Stimulated activated naive CD4-positive, alpha-beta T cell treated with Interleukin-2 at 50 U/mL for 16 hours (primary cell): ENCODE results near the gene KDM2B.

ENCODE experiments used
- DNase-seq: peaks from one replicate; lab custom pipeline; 2025; lab: John Stamatoyannopoulos, UW

KDM2B gene

DNA sequence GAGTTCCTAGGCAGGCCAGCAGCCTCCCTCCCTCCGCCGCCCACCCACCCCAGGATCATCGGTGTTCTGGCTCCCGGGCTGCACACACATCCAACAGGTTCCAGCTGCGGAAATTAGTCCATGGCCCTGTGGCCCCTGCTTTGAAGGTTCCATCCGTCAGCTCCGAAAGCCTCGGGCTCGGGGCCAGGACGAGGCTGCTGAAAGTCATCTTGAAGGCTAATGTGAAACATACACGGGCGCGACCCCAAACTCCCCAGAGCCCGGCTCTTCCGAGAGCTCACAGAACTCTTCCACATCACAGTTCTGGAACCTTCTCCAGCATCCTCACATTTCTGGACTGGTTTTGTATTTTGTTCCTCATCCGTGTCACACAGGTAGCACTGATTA is 19.8 kb downstream of the KDM2B start:
- DNase-seq: no peak

DNA sequence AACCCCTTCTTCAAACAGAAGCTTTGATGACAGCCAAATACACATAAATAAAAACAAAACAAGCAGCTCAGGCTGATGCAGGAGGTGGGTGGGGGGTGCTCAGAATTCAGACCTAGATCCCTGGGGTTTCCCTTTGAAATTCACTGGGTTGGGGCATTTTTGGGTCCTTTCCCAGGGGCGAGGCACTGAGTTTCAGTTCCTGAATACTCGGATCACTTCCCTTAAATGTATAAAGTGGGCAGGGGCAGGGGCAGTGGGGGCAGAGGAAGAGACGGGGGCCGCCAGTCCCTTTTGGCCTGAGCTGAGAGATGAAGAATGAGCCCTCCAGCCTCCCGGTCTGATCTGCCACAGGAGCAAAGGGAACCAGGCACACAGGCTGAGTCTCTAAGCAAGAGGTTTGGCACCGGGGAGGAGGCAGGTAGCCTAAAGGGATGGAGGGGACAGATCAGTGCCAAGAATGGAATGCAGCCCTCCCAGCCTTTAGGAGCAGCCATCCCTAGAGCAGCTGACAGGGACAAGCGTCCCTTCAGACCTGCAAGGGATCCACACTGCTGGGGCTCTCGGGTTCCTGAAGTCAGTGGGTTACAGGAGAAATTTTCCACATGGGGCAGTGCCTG is 20.3 kb downstream of the KDM2B start:
- no peak for DNase-seq

DNA sequence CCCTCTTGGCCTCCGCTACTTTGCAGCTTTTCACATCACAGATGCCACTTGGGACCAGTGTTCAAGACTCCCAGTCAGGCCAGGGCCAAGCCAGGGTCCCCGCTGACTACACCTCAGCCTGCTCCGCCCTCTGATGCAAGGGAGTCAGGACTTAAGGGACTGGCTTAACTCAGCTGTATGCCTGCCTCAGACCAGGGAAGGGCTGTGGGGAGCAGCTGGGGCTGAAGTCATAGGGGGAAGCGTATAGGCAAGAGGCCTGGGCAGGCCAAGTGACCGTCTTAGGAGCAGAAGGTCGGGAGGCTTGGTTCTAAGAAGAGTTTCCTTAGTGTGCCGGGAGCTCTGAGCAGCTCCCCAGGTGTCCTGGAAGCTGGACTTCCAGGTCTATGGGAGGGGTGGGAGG is 21.9 kb downstream of the KDM2B start:
- DNase-seq: no peak

DNA sequence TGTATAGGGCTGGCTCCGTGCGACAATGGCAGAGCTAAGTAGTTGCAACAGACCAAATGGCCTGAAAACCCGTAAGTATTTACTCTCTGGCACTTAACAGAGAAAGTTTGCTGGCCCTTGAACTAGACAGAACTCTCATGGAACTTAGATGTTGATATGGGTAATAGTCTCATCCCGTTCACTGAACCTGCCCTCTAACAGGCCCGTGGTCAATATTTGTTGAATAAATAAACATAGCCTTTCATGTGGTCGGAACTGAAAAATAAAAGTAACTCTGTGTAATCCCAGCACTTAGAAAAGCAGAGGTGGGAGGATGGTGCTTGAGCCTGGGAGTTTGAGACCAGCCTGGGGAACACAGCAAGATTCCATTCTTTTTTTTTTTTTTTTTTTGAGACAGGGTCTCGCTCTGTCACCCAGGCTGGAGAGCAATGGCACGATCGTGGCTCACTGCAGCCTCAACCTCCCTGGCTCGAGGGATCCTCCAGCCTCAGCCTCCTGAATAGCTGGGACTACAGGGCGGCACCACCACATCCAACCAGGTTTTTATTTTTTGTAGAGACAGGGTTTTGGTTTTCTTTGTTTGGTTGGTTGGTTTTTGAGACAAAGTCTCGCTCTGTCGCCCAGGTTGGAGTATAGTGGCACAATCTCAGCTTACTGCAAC is 29.7 kb downstream of the KDM2B start:
- DNase-seq: no peak

DNA sequence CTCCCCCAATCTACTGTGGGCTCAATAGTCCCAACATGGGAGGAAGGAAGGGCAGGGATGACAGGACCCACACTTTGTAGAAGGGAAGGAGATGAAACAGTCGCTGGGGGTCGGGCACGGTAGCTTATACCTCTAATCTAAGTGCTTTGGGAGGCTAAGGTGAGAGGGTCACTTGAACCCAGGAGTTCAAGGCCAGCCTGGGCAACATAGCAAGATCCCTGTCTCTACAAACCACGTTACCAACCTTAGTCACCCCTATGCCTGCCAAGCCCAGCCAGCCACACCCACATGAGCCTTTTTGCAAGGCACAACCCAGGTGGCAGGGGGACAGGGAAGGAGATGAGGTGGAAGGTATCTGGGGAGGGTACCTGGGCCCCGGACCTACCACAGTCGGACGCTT is 31.7 kb downstream of the KDM2B start:
- DNase-seq: no peak

DNA sequence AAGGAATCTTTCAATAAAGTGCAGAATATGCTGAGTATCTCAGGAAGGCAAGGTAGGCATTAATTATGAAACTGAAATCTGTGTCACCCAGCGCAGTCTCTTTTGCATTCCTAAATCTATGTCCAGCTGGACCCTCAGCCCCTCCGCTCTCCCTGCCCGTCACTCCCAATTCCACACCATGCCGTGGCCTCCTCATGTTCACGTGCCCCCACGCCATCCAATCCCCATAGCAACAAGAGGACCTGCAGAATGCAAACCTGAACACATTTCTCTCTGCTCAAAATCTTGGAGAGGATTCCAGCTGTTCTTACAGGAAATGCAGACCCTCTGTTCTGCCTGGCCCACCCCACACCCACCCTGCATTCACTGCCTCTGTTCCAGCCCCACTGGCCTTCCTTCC is 35.3 kb downstream of the KDM2B start:
- no peak for DNase-seq

DNA sequence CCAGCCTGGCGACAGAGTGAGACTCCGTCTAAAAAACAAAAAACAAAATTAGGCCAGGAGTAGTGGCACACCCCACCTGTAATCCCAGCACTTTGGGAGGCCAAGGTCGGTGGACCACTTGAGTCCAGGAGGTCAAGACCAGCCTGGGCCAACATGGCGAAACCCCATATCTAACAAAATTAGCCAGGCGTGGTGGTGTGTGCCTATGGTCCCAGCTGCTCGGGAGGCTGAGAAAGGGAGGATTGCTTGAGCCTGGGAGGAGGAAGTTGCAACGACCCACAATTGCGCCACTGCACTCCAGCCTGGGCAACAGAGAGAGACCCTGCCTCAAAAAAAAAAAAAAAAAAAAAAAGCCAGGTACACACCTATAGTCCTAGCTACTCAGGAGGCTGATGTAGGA is 37.0 kb downstream of the KDM2B start:
- no peak for DNase-seq

DNA sequence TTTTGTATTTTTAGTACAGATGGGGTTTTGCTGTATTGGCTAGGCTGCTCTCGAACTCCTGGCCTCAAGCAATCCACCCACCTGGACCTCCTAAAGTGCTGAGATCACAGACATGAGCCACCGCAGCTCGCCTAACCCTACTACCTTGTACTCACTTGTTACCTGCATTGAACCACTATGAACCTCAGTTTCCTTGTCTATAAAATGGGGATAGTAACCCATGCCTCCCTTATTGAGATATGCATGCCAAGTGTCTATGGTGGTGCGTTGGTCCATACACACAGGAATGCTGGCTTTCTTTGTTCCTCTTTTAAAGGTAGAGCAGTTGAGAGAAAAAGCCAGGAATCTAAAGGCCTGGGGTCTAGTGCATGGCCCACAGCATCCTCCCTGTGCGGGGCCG is 40.9 kb downstream of the KDM2B start:
- DNase-seq: no peak

DNA sequence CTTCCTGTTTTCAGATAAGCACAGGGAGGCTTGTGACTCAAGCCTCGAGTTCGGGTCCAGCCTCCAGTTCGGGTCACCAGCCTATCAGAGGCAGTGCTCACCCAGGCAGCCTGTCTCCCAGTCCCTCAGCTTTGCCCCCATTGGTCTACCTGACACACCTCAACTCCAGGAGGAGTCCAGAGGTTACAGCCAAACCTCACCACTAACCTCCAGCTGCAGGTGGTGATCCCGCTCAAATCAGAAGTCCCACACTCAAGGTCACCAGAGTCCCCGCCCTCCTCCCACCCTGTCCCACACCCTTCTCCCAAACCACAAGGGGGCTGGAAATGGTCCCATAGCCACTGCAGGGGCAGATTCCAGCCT is 42.1 kb downstream of the KDM2B start:
- no peak for DNase-seq

DNA sequence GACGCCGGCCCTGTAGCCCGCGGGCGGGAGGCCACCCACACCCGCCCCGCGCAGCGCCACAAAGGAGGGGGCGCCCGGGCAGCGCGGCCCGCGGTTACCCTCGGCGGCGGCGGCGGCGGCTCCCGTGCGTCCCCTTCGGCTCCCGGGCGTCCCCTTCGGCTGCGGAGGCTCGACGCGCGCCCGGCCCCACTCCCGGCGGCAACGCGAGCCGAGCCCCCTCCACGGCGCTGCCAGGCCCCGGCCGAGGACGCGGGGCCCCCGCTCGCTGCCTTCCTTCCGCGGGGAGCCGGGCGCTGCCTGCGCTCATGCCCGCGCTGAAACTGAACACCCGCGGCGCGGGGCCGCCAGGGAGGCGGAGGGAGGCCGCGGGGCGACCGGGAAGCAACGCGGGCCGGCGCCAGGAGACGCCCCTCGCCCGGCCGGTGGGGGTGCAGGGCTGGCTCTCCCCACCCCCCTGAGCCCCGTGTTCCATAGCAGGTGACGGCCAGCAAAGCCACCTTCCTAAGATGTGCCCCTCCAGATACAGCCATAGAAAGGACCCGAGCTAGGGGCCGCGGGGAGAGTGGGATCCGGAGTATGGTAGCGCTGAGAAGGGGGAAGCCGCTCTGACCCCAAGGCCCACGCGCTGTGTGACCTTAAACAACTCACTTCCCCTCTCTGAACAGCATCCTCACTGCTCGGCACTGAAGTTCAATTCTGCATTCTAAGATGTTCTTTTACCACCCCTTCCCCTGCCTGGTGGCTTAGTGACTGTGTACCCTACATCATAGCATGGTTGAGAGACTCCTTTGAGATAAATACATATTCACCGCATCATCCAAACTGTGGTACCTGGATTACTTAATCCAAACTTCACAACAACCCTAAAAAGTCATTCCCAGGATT is 42.8 kb downstream of the KDM2B start:
- DNase-seq: peak; percentile 2

DNA sequence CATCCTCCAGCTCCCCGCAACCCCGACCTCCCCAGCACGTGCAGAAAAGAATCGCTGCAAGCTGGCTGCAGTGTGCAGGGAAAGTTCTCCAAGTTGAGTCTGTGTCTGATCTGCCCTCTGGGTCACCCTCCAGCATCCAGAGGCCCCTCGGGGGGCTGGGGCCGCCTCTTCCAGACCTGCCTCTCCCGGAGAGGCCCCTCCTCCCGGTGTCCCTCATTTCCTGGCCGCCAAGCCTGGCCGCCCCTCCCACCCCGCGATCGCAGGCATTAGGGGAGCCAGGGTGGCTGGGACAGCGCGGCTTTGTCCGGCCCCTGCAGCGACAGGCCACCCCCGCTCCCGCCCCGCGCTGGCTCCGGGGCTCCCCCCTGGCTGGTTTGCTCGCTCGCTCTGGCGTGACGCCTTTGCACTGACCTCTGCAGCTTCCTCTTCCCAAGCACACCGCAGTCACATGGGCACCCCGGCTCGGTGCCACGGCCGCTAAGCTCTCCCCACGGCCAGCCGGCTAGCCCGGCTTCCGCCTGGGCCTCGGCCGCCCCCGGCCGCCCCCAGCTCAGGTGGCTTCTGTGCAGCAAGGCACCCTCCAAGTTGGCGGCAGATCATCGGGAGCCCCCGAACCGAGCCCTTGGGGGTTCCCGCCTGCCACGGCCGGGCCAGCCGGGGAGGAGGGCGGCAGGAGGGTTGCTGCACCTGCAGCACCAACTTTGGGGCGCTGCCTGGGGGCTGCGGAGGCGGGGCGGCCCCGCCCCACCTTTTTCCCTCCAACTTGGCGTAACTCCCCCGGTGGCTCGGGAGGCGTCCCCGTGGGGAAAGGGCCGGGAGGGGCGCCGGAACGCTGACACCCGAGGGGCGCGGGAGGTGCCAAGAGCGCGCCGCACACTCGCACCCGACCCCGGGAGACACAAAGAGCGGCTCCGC is 43.7 kb downstream of the KDM2B start:
- peak; percentile 37 for DNase-seq

DNA sequence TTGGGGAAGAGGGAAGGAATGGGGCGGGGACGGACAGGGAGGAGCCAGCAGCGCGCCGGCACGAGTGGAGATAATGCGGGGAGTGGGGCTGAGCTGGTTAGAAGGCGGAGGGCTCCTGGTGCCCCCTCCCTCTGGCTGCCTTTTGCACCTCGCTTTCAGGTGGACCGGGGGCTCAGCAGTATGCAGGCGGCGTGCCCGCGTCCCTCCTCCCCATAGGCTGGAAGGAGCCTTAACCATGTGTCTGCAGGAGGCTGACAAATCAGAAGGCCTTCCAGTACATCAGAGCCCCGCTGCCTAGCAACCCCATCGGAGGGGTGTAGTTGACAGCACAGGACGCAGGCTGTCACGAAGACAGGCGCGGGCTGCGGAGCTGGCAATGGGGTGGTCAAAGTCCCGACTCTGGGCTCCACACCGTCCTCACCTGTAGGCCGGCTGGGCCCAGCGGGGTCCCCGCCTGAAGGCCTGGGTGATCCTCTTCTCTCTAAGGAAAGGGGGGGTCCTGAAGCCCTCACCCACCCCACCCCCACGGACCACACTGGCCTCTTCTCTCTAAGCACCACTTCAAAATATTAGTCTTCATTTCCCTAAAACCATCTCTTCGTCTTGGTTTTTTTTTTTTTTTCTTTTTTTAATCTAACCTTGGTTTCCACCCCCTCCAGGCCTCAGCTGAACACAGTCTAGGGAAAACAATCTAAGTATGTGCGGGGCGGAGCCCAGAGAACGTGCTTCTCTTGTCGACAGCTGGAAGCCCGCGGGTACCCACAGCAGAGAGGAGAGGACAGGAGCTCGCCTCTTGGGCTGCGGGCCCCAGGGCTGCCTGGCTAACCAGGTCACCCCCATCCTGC is 44.5 kb downstream of the KDM2B start:
- DNase-seq: peak; percentile 26

DNA sequence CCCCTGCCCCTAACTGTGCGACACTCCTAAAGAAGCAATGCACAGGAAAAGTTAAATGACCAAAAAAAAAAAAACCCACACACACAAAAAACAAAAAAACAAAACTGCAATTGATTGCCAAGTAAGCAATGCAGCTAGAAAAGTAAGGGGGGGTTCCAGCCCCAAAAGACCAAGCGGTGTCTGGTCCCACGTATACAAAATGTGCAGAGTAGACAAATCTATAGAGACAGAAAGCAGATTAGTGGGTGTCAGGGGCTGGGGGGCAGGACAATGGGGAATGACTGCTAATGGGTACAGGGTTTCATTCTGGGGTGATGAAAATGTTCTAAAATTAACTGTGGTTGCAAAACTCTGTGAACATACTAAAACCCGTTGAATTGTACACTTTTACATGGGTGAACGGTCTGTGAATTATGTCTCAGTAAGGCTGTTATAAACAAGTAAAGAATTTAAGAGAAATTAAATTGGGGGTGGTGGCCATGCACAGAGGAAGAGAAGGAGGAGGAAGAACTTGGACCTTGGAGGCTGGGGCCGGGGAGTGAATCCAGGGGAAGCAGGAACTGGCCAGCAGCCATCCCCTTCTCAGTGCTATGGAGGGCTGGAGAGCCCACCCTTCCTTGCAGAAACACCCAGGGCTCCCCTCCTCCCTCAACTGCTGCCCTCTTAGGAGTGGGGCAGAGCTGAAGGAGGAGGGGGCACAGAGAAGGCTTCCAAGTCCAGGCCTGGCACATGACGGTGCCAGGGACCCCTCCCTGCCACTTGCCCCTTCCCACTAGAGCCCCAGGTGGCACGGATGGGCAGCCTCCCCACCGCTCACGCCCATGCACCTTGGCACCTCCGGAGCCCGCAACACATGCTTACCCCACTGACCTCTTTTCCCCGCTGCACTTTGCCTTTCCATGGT is 45.4 kb downstream of the KDM2B start:
- DNase-seq: no peak

DNA sequence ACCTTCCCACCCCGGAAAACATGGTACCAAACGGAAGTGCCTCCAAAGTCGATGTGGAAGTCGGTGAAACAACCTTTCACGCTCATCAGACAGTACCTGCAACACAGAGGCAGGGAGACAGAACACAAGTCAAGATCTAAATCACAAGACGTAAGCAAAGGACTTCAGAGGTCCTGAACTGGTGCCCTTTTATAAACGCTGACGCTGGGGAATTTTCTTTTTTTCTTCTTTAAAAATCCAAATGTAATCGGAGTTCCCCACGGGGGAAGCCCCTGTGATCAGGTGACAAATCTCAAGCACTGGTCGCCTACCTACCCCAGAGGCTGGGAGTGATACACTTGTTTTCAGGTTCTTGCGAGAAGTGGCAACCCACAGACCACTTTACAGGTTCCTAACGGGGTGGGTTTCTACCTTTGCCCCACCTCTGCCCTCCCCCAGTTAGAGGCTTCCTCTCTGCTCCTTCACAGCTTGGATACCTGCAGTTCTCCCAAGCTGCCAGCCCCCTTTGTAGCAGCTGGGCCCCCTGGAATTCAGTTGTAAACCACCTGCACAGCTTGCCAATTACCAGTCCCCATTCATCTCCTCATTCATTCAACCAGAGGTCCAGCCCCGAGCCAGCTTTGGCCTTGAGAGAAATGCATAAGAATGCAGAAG is 46.2 kb downstream of the KDM2B start:
- DNase-seq: peak; percentile 62

DNA sequence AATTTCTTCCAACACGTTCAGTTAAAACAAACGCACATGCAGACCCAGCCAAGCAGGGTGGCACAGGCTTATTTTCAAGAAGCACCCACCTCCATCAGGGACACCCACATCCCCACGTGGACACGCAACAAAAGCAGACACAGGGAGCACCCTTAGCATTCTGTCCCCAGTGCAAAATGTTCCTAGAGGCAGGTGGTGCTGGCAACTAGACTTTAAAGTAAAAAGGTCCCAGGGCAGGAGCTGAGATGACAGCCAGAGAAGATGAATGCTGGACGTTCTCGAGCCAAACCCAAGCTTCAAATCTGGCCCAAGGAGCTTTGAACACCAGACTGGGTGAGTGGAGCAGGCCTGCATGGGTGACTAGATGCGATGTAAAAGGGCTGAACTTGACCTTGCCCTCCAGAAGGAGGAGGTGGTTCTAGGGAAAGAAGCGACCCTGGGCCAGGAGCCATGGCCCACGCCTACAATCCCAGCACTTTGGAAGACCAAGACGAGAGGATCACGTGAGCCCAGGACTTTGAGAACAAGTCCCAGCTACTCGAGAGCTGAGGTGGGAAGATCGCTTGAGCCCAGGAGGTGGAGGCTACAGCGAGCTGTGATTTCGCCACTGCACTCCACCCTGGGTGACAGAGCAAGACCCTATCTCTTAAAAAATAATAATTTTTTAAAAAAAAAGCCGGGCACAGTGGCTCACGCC is 47.3 kb downstream of the KDM2B start:
- no peak for DNase-seq

DNA sequence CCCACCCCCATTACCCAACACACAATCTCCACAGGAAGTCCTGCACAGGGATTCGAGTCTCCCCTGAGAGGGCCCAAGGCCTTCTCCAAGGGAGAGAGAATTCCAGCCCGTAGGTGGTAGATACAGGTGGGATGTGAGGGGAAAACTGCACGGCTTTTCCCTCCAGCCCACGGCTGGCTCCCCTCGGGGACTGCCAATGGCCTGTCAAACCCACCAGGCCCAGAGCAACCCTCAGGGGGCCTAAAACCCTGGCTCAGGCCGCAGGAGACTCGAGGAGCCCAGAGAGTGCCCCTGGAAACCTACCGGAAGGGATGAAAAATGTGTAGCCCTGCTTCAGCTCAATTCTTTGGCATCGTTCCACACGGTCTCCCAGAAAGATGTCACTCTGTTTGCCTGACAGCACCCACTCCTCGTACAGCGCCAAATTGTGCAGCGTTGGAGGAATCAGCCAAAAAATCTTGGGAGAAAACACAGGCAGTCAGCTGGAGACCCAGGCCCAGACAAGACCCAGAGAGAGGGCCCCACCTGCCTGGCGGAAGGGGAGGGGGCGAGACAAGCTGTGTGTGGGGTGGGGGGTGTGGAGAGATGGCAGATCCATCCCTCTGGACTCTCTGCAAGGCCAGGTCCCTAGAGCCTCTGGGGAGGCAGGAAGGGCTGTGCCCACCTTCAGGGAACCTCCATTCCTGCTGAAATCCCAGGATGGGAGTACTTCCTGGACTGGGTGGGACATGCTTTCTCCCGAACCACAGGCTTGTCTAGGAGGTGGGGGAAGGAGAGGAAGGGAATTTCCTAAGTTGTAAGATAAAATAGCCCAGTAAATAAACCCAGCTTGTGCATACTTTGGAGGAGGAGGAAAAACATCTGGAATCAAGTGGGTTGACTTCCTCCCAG is 48.1 kb downstream of the KDM2B start:
- DNase-seq: no peak

DNA sequence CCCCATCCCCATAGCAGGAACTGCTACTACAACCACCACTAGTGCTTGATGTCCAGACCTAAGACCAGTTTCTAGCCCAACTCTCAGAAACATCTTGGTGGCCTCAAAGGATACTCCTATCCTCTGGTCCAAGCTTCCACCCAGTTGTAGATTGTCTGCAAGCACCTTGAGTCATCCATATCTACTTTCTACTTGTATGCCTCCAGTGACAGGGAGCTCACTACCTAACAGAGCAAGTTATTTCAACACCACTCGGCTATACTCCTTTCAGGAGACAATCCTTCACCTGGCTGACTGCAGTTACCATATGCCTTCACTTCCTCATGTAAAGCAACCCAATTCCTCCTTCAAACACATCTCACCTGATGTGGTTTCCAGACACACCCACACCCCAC is 49.5 kb downstream of the KDM2B start:
- no peak for DNase-seq
